Measurements from ENCODE around the gene FHAD1. TPM values are rescaled to one million over a fixed set of nuclear protein-coding genes. Genes with fewer than 3 reads are reported as not detected.
A peak's percentile ranks its signal among the peaks of the same experiment; 100 is the strongest.

FHAD1 gene
- polyA plus RNA-seq, 3 donors: 0.67 to 0.69 TPM; not detected in 1

- no peak overlapping the region for H3K4me3 Mint-ChIP-seq
- H3K36me3 Mint-ChIP-seq: no peaks in the 10 kb centered on the region
- H3K27ac ChIP-seq (ENCODE audit: low read depth in 1 of 2, low read length in 2 of 2): no peak overlapping the region
- no peak overlapping the region for H2AFZ ChIP-seq (ENCODE audit: insufficient read depth, low read depth, low read length, poor library complexity, severe bottlenecking)
- WGBS (ENCODE audit: insufficient coverage): 93% methylated on average over 3 of the region's 5 CpGs
- peaks cover 16 to 22% of the 10 kb centered on the region in 2 donors for H3K4me1 ChIP-seq (ENCODE audit: control insufficient read depth in 1 of 2, insufficient read depth in 2 of 2, low read length in 2 of 2)
- H3K27me3 ChIP-seq (ENCODE audit: control insufficient read depth in 2 of 2, insufficient read depth in 2 of 2, low read length in 2 of 2): no peaks in the 10 kb centered on the region
- no peak for DNase-seq
- no peak overlapping the region for H3K27ac Mint-ChIP-seq
- no peak overlapping the region for H3K4me2 ChIP-seq (replicated peaks; ENCODE audit: extremely low read depth, low read length, poor library complexity, severe bottlenecking)
- no peak for TF ChIP-seq CTCF (IDR thresholded peaks at IDR 0.05)
- H3K27me3 Mint-ChIP-seq (ENCODE audit: low read depth in 3 of 3): peaks cover 0 to 4% (median 0%) of the 10 kb centered on the region in 3 donors
- no peaks in the 10 kb centered on the region for H3K9me3 ChIP-seq (replicated peaks in 1 of 2; ENCODE audit: control insufficient read depth in 1 of 2, insufficient read depth in 1 of 2, low read length in 2 of 2)
- H3K9ac ChIP-seq (ENCODE audit: insufficient read depth, low read length, poor library complexity, severe bottlenecking): no peak overlapping the region
- no peaks in the 10 kb centered on the region for H4K20me1 ChIP-seq (ENCODE audit: insufficient read depth, low read length)
- peaks cover 0 to 2% (median 0%) of the 10 kb centered on the region in 7 donors for H3K9me3 Mint-ChIP-seq
- no peak overlapping the region for H3K4me3 ChIP-seq (replicated peaks in 1 of 3; ENCODE audit: low read depth in 2 of 3, low read length in 3 of 3)
- H3K79me2 ChIP-seq (ENCODE audit: insufficient read depth, low read length): no peaks in the 10 kb centered on the region
- H3K4me1 Mint-ChIP-seq: peaks cover 27% of the 10 kb centered on the region
- intact Hi-C loops (cut with micrococcal nuclease): no loop called here
- H3K36me3 ChIP-seq (replicated peaks in 1 of 2; ENCODE audit: control insufficient read depth in 1 of 2, insufficient read depth in 2 of 2, low read length in 2 of 2): no peaks in the 10 kb centered on the region
Measured at GRCh38 chr1:15236321-15236721, 10.7 kb upstream of the FHAD1 start.

- Mint-ChIP-seq H3K4me3 (no peak overlapping the region), H3K36me3 (no peaks in the 10 kb centered on the region), H3K27ac (no peak overlapping the region), H3K27me3 (ENCODE audit: low read depth in 3 of 3) (peaks cover 0 to 4% (median 0%) of the 10 kb centered on the region in 3 donors), H3K4me1 (peaks cover 23% of the 10 kb centered on the region), H3K9me3 (peaks cover 0 to 2% (median 0%) of the 10 kb centered on the region in 7 donors)
- Histone ChIP-seq H3K9me3 (replicated peaks in 1 of 2; ENCODE audit: control insufficient read depth in 1 of 2, insufficient read depth in 1 of 2, low read length in 2 of 2) (no peaks in the 10 kb centered on the region), H2AFZ (ENCODE audit: insufficient read depth, low read depth, low read length, poor library complexity, severe bottlenecking) (no peak overlapping the region), H3K9ac (ENCODE audit: insufficient read depth, low read length, poor library complexity, severe bottlenecking) (no peak overlapping the region), H3K4me3 (replicated peaks in 1 of 3; ENCODE audit: low read depth in 2 of 3, low read length in 3 of 3) (no peak overlapping the region), H4K20me1 (ENCODE audit: insufficient read depth, low read length) (no peaks in the 10 kb centered on the region), H3K4me1 (ENCODE audit: control insufficient read depth in 1 of 2, insufficient read depth in 2 of 2, low read length in 2 of 2) (peaks cover 13 to 18% of the 10 kb centered on the region in 2 donors), H3K27me3 (ENCODE audit: control insufficient read depth in 2 of 2, insufficient read depth in 2 of 2, low read length in 2 of 2) (no peaks in the 10 kb centered on the region), H3K79me2 (ENCODE audit: insufficient read depth, low read length) (no peaks in the 10 kb centered on the region), H3K27ac (ENCODE audit: low read depth in 1 of 2, low read length in 2 of 2) (no peak overlapping the region), H3K36me3 (replicated peaks in 1 of 2; ENCODE audit: control insufficient read depth in 1 of 2, insufficient read depth in 2 of 2, low read length in 2 of 2) (no peaks in the 10 kb centered on the region), H3K4me2 (replicated peaks; ENCODE audit: extremely low read depth, low read length, poor library complexity, severe bottlenecking) (no peak overlapping the region)
- 85% methylated on average over 2 of the region's 9 CpGs for WGBS (ENCODE audit: insufficient coverage)
- intact Hi-C loops (cut with micrococcal nuclease): no loop called here
- TF ChIP-seq CTCF (IDR thresholded peaks at IDR 0.05): no peak
- DNase-seq: peak in 1 of 3 donors; percentile 9
Measured at GRCh38 chr1:15236746-15237145, 10.3 kb upstream of the FHAD1 start.
